CD4-positive, alpha-beta T cell treated with Interleukin-6 for 4 hours (primary cell): ENCODE results near the gene ASPG.
A peak's percentile ranks its signal among the peaks of the same experiment; 100 is the strongest.

ENCODE experiments used
- DNase-seq: peaks from one replicate; pipeline ENCODE4 v3.0.0-alpha.2; 2020; ENCODE audit warnings: mixed read lengths

Gene ASPG

DNA sequence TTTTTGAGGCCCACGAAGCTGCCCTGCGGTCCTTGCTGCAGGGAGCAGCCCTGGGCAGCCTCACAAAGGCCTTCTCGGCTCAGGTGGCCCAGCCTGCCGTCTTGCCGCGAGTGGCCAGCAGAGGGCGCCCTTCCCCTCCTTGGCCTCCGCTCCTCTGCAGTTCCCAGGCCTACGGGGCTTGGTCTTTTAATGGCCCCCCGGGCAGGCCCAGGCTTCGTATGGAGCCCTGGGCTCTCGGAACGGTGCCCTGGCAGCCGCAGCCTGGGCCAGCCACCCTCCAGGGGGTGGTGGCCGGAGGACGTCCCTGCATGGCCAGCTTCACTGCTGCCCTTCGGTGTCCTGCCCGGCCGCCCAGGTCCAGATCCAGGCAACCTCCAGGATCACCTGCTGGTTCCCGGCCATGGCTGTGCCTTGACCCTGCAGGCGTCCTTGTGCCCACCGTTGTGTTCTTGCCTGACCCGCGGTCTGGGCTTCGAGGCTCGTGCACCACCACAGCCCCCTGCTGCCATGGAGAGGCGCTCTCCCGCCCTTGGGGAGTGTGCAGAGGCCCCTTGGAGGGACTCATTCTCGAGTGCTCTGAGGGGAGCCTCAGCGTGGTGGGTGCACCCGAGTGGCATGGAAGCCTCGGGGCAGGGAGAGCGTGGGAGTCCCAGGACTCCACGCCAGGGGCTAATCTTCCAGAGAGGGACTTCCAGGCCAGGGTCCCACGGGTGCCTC, 9.4 kb downstream of the ASPG start:
- peak; percentile 70 for DNase-seq

DNA sequence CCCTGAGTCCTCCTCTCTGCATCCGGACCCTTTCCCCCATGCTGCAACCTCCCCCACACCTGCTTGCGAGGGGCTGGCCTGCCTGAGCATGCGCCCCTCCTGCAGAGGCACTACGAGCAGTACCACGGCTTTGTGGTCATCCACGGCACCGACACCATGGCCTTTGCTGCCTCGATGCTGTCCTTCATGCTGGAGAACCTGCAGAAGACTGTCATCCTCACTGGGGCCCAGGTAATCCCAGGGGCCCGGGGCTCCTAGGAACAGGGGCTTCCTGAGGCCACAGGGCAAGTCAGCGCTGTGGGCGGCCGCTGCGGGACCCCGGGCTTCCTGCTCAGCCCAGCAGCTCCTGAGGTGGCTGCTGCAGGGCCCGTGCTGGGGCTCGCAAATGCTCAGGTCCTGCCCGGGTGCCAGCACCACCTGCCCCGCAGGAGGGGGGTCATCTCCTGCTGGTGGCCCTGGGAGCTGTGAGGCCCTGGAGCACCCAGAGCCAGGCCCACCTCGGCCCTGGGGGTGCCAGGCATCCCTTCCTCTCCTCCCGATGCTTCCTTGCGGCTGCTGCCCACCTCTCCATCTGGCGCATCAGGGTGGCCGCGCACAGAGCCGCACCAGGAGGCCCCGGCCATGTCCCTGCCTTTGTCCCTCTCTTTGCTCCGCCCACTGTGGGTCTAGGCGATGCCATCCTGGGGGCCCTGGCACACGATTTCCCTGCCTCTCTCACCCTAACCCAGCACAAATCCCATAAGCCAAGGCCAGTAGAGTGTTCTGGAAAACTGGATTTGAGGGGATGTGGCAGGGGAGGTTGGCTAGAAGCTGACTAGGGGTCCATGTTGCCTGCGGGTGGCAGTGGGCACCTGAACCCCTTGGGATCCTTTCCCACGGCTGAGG, 10.2 kb downstream of the ASPG start:
- no peak for DNase-seq

DNA sequence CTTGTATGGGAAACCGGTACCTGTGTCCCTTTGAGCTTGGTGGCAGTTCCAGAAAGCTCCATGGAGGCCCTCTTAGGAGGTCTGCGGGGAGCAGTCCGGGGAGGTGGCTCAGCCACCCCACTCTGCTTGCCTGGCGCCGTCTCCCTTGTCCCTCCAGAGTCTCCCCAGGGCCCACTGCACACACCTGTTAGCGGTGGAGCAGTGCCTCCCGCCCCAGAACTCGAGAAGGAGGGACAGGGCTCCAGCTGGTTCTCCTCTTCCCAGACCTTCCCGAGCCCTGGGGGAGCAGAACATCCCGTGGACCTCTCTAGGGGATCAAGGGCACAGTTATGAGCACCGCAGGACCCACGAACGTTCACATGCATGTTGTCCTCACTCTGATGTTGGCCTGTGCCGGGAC, 10.8 kb downstream of the ASPG start:
- no peak for DNase-seq

DNA sequence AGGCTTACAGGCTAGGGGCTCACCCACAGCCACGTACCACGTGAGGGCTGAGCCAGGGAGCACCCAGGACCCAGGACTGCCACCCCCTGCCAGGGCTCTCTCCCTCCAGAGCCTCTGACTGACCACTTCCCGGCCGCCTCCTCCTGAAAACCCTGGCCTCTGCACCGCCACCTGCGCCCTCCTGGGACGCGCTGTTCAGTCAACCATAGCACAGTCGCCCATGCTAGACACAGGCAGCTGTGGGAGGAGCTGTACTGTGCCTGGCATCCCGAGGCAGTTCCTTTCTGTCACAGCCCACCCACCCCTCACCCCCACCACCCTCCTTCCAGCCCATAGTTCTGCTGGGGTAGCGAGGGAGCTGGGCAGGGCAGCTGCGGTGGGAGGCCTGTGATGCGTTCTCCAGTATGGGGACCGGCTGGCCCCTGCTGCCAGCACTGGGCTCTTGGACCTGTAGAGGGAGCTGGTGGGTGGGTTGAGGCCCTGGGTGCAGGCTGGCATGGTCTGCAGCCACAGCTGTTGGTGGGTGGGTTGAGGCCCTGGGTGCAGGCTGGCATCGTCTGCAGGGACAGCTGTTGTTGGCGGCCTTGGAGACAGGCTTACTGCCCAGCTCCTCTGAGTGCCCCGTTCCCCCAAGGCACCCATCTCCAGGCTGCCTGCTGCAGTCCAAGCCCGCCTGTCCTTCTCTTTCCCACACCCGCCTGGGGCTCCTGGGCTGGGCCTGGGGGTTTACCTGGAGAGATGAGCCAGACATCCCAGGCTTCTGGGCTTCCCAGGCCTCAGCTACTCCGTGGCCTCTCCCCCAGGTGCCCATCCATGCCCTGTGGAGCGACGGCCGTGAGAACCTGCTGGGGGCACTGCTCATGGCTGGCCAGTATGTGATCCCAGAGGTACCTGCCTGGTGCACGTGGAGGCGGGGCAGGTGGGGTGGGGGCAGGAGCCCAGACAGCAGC, 11.5 kb downstream of the ASPG start:
- DNase-seq: no peak

DNA sequence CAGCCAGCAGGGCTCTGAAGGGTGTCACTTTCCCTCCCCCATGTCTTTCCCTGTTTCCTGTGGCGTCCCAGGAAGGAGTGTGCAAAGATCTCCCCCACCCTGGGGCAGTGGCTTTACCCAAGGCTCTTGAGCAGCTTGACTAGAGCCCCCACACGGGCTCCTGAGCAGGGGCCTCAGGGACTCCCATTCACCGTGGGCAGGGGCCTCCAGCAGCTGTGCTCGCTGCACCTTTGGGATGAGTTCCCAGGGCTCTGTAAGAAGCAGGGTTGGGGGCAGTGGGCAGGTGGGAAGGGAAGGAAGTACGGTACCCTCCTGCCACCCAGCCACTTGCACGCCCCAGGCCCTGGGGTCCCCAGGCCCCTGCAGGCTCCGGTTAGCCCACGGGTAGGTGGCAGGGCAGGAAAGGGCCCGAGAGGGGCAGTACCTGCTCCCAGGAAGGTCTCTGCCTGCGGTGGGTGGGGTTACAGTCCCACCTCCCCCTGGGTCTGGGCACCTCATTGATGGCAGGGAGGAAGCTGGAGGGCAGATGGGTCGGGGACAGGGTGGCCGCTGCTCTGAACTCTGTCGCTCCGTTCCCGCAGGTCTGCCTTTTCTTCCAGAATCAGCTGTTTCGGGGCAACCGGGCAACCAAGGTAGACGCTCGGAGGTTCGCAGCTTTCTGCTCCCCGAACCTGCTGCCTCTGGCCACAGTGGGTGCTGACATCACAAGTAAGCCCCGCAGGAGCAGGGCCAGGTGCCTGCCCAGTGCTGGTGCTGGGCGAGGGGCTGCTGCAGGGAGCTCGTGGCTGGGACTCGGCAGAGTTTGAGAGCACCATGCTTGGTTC, 13.0 kb downstream of the ASPG start:
- DNase-seq: no peak

DNA sequence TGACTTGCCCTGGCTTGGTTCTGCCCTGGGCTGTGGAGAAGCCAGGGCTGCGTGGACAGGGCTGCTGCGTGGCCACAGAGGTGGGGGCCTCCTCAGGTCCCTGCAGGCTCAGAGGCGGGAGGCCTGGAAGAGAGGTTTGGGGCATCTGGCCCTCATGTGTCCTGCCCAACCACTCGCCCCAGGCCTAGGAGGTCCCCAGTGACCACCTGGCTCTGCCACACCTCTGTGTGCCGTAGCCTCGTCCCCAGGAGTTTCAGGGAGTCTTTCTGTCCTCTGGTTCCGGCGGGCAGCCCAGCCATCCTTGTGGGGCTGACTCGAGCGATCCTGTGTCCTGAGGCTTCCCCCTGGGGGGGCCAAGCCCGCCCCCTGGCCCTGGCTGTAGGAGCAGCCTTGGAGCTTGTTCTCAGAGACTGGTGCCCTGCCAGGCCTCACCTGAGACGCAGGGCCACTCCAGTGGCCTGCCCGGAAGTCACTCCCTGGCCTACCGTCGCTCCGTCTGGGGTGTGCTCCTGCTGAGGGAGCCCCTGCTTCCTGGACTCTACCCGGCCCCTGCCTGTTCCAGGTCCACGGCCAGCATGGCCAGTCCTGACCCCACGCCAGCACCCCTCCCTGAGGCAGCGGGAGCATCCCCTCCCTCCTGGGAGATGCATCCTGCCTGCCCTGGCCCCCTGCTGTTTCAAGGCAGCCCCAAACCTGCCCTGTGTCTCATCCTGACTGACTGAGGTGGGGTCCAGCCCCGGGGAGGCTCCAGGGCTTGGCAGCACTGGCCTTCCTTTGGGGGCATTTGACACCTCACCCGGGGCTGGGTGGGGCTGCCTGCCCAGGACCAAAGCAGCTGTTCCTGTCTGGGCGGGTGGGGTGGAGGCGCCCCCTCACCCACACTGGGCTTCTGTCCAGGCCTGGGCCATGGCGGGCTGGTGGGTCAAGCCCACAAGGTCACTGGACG, 13.9 kb downstream of the ASPG start:
- no peak for DNase-seq

DNA sequence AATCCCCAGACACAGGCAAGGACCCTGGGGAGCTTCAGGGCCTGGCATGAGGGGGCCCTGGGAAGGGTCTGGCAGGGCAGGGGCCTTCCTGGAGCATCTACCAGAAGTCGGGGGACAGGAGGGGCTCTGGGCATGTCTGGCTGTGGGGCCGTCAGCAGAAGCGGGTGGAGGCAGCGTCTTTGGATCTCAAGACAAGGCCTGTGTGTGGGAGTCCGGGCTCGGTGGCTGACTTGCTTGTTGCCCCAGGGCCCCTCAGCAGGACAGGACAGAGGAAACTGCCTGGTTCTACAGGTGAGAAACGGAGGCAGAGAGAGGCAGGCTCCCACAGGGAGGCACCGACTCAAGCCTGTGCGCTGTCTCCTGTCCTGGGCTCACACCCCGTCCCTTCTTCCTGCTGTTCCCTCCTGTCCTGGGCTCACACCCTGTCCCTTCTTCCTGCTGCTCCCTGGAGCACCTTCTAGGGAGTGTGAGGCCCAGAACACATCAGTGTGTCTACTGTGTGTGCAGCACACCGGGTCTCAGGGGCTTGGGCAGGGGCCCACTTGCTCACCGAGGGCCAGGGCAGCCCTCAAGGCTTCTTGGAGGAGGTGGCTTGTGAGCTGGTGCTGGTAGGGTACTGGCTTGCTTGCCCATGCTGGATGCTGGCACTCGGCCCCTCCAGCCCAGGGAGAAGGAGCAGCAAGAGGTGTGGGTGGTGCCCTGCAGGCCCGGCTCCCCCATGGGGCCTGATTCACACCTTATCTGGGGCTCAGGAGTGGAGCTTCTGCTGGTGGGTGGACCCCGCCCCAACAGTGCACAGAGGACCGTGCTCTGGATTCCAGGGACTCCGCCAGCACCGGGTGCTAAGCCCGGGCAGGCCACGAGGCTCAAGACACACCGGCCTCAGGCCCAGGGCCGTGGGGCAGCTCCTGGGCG, 14.9 kb downstream of the ASPG start:
- no peak for DNase-seq

DNA sequence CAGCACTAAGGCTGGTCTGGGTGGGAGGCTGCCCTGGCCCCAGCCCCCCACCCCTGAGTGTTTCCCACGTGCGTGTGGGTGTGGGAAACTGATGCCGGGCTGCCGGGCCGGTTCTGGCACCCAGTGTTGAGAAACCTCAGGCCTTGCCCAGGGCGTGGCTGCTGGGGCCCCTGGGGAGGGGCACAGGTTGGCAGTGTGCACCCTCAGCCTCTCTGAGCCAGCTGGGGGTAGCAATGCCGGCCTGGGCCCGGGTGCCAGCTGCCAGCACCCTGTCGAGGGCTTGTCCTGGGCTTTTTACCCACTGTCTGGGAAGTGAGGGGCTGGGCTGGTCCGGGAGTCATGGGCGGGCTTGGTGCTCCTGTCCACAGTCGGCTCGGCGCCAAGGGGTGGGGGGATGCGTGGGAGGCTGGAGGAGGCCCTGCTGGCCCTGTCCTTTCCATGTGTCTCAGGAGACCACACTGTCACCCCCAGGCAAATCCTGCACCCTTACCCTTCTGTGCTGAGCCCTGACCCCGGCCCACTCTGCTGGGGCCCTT, 15.7 kb downstream of the ASPG start:
- DNase-seq: no peak

DNA sequence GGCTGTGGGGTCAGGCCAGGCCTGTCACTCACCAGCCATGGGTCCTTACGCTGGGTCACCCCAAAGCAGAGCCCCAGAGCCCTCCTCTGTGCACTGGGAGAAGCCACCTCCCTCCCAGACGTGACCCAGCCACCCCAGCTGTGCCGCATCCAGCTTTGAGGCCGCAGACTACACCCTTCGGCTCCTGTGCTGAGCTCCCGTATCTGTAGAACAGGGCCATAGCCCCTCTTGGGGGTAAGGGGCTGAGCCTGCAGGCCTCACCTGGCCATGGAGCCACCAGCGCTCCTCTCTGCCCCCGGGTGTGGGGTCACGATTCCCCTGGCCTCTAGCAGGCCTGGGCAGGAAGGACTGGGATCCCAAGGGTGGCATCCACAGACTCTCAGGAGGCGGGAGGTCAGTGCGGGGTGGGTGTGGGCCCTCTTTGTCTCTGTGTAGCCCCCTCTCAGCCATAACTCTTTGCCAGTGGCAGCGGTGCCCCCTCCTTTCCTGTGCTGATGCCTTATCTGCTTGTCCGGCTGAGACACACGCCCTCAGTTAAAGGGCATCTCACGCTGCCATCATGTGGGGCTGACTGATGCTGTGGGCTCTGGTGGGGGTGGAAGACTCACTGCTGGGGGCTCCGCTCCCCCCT, 16.3 kb downstream of the ASPG start:
- DNase-seq: no peak

DNA sequence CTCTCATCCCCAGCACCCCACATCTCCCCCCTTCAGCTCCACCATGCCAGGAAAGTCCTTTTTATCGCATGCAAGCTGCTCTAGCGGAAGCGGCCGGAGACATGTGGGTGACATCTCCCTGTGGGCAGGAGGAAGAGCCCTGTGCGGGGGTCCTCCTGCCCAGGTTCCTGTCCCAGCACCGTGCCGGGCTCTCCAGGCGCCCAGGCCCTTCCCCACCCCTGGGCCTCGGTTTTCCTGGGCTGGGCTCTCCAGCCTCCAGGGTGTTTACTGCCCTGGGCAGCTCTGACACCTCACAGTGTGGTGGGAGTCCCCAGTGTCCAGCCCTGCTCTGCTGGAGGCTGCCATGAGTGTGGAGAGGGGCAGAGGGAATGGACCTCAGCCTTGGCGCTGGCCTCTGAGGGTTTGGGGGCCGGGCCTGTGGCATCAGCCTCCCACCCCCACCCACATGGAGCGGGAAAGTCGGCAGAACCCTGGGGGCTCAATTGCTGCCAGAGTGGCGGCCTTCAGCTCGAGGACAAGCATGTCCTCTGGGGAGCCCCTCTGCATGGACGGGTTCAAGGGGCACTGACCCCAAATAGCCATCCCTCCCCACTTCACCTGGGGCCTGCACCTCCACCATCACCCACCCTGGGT, 16.9 kb downstream of the ASPG start:
- no peak for DNase-seq

DNA sequence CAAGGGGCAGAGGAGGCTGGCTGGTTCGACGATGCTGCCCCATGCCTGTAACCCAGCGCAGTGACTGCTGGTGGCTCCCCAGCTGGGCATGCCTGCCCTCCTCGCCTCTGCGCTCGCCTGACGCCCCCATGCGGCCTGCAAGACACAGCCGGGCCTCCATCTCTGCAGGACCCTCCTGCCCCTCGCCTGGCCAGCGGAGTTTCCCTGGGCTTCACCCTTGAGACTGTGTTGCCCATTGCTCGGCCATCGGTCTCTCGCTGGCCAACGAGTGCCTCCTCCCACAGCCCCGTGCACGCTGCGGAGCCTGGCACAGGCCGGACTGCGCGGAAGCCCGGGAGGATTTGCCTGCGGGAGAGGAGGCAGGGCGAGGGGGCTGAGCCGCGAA, 17.6 kb downstream of the ASPG start:
- no peak for DNase-seq

DNA sequence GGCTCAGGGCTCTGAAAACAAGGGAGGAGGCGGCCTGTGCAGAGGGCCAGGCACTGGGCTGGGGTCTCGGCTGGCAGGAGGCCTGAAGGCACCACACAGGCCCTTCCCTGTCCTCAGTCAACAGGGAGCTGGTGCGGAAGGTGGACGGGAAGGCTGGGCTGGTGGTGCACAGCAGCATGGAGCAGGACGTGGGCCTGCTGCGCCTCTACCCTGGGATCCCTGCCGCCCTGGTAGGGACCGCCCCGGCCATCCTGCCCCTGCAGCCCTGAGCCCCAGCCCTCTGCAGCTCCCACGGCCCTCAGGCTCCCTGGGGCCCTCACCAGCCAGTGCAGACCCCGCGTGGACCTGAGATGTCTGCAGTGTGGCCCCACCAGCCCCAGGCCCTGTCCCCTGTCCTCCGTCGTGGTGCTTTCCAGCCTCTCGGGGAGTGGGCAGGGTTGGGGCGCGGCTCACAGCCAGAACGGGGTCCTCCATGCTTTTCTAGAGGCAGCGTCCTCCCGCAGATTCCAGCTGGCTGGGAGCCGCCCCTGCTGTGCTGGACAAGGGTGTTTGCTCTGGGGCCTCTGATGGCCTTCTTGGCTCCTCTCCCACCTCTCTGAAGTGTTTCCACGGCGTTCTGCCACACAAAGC, 18.1 kb downstream of the ASPG start:
- DNase-seq: no peak

DNA sequence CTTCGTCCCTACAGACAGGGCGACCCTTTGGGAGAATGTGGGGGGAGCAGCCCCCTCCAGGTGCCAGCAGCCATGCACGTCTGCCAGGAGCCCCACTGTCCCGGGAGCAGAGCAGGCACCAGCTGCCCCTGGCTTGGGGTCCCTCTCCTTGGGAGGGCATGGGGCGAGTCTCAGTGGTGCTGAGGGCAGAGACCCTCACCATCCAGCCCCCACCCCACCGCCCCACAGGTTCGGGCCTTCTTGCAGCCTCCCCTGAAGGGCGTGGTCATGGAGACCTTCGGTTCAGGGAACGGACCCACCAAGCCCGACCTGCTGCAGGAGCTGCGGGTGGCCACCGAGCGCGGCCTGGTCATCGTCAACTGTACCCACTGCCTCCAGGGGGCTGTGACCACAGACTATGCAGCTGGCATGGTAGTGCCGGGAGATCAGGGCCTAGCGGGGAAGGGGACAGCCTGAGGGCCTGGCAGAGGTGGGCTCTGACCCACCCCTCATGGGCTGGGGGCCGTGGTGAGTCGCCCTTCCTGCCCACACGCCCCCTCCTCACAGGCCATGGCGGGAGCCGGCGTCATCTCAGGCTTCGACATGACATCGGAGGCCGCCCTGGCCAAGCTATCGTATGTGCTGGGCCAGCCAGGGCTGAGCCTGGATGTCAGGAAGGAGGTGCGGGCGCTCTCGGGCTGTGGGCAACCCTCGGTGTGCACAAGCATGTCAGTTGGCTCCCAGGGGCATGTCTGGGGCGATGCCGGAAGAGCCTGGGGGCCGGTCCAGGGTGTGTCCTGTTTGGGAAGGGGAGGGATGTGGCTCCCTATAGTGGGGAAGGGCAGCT, 18.8 kb downstream of the ASPG start:
- DNase-seq: no peak

DNA sequence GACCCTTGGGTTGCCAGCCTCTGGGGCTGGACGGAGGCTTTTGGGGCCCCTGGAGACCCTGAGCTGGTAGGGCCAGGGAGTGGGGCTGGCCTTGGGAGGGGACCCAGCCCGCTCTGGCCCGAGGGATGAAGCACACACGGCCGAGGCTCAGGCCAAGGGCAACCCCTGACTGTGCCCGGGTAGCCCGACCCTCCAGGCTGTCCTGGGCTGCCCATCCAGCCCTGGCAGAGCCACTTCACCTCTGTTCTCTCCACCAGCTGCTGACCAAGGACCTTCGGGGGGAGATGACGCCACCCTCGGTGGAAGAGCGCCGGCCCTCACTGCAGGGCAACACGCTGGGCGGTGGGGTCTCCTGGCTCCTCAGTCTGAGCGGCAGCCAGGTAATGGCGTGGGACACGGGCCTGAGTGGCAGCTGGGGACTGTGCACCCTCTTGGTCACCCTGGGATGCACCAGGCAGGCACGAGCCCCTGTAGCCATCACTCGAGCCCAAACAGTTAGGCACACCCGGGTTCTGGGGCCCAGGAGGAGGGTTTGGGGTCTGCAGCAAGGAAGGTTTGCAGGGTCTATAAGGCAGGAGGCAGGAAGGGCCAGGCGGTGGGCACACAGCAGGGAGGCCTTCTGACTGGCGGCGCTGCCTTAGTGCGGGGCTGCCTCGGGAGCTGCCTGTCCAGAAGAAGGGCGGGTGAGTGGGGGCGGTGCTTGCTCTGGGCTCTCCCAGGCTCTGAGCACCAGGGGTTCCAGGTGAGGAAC, 19.7 kb downstream of the ASPG start:
- no peak for DNase-seq

DNA sequence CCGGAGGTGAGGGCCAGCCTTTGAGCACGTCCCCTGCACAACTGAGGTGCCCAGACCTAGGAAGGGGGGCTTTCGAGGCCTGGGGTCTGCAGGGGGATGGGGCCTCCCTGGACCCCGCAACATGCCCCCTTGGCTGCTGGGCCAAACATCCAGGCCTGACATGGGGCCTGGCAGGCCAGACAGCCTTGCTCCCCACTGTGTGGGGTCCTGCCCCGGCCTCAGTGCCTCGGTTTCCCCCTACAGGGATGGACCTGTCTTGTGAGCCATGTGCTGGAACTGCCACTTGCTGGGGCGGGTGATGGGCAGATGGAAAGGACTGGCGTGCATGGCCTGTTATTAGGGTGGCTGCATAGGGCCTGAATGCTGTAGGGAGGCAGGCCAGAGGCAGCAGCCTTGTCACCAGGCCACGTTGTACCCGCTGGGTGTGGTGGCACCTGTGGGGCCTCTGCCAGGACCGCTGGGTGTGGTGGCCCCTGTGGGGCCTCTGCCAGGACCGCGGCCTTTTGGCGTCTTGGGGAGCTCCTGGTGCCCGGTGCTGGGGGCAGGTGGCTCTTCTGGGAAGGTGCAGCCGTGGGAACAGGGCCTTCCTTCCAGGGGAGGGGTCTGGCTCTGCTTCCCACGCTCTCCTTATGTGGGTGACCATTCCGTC, 20.4 kb downstream of the ASPG start:
- no peak for DNase-seq

DNA sequence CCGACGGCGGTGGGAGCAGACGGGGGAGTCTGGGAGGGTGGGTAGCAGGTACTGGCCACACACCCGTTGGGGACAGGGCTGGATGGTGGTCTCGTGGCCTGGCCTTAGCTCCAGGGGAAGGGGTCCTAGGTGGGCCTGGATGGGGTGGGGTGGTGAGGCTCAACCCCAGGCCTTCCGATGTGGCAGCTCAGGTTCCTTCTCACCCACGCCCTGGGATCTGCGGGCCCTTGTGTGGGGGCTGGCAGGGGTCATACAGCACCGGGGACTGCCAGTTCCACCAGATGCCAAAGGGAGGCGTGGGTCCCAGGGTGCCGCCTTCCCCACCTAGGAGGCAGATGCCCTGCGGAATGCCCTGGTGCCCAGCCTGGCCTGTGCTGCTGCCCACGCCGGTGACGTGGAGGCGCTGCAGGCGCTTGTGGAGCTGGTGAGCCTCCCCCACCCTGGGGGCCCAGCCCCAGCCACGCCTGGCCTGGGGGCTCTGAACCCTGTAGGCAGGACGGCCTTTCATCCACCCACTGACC, 21.0 kb downstream of the ASPG start:
- no peak for DNase-seq
